ENCODE data around the gene CUX1. TPM values are rescaled to one million over a fixed set of nuclear protein-coding genes. Genes with fewer than 3 reads are reported as not detected.

CUX1 gene
- polyA plus RNA-seq, 1 donor = 43.6 TPM

DNA sequence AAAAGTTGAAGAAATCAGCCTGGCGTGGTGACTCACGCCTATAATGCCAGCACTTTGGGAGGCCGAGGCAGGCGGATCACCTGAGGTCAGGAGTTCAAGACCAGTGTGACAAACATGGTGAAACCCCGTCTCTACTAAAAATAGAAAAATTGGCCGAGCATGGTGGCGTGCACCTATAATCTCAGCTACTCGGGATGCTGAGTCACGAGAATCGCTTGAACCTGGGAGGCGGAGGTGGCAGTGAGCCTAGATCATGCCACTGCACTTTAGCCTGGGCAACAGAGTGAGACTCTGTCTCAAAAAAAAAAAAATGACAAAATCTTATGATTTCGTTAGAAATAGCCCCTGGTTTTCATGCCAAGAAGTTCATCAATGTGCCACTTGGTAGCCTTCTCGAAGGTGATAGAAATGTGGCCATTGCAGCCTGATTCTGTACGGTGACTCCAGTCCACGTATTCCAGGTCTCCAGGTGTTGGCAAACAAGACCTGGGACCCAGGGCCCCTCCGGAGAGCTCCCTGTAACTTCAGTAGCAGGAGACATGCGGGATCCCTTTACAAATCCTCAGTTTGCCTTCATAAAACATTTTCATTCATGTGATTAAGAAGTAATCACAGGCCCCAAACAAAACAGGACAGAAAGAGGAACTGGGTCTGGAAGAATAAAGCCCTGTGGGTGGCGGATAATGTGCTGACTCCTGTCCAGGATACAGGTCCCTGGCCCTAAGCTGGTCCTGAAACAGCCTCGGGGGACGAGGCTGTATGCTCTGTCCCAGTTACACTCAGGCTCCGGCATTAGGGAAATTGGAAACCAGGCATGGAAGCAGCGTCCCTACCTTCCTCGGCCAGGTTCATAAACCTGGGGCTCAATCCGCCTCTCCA, 262.0 kb downstream of the CUX1 start:
- DNase-seq = no peak

DNA sequence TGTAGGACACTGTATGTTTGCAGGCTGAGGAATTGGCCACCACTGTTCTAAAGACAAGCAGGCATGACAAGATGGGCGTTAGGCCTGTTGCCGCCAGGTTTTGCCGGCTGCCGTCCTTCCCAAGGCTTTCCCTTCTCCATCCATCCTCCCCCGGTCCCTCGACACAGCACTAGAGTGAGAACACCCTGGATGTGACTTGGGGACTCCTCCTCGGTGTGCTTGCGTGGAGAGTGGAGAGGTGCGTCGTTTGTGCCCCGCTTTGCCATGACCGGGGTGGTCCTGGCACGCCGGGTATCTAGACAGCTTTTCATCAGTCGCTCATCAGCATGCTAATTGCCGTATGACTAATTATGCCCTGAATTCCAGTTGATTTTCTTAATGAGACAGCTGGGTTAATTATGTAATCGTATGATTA, 262.6 kb downstream of the CUX1 start:
- no peak for DNase-seq

DNA sequence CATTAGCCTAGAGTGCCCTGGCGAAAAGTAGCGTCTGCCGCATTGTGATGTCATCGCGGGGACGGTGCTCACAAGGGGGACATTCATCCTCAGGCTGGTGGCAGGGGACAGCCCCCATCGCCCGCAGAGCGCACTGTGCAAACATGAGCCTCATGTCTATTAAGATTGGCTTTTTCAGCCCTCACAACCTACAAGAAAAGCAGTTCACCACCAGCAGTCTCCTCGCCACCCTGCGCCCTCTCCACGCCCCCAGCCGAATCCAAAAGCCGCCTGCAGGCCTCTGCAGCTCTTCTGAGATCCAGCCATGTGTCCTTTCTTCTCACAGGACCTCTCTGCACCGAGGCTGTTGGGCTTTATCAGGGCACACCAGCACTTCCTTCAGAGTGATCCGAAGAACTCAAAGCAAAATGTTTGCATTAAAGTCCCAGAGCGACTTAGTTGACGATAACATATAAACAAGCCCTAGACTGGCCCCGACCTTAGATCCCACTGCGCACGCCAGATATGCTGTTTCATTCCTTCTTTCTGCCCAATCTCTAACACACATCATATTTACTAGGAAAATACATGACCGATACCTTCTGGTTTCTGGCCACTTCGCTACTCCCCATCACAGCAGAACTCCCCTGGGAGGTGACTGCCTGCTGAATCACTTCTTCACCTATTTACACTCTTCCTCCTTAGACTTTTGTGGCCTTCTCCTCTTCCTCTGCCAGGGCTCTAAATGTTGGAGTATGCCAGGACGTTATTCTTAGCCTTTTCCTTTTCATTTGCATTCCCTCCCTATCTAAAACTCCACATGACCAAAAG, 263.2 kb downstream of the CUX1 start:
- no peak for DNase-seq

DNA sequence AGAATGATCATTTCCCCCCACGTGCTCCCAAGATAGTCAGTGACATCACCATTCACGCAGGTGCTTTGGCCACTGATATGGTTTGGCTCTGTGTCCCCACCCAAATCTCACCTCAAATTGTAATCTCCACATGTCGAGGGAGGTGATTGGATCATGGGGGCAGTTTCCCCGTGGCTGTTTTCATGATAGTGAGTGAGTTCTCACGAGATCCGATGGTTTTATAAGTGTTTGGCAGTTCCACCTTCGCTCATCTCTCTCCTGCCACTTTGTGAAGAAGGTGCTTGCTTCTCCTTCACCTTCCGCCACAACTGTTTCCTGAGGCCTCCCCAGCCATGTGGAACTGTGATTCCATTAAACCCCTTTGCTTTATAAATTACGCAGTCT, 263.8 kb downstream of the CUX1 start:
- DNase-seq = no peak

DNA sequence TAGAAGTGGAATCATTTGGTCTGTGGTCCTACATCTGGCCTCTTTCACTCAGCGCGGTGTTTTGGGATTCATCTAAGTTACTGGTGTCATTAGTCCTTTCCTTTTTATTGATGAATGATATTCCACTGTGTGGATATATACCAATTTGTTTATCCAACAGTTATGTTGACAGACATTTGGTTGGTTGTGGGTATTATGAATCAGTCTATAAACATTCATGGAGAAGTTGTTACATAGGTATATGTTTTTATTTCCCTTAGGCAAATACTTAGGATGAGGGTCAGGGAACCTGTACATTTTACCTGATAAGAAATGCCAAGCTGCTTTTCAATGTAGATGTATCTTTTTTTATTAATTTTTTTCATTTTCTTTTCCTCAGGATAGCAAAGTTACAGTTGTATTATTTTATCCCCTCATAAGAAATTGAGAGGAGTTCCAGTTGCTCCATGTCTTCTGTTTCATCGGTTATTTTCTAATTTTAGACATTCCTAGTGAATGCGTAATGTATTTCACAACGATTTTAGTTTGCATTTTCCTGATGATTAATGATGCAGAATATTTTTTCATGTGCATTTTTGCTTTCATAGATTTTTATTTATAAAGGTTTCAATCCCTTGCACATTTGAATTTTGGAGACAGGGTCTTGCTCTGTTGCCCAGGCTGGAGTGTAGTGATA, 265.4 kb downstream of the CUX1 start:
- DNase-seq = no peak

GRCh38 chr7:102085218-102085772, 267.9 kb downstream of the CUX1 start:
- no peak for DNase-seq

DNA sequence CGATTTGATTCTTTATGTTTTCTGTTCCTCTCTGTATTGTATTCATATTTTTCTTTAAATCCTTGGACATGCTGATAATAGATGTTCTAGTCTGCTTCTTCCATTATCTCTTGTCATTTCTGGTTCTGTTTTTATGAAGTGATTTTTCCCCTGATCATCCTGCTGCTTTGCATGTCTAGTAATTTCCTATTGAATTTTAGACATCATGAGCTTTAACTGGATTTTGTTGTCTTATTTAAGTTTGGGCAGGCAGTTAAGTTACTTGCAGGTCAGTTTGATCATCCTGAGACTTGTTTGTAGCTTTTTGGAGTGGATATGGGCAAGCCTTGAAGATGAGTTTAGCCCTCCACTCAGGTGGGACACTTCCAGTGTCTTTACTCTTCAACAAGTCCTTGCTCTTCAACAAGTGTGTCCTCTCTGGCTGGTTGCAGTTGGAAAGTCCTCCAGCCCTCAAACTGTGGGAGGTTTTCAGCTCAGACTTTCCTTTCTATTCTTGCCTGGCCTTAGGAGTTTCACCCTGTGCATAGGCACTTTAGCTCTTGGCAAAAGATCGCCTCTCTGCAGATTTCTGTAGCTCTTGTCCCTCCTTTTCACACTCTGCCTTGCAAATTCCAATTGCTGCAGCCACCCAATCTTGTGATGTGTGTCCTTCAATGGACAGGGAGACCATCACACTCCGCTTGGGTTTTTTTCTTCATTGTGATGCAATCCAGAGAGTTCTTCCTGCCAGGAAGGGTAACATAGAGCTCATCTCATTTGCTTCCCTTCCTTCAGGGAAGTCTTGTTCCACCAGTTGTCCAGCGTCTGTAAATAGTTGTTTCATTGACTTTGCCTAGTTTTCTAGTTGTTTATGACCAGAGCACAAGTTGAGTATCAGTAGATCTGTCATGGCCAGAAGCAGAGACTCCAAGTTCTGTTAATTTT, 272.0 kb downstream of the CUX1 start:
- no peak for DNase-seq

- DNase-seq = no peak
Measured at GRCh38 chr7:102093599-102094315, 276.3 kb downstream of the CUX1 start.

- no peak for DNase-seq
Measured at GRCh38 chr7:102094316-102094650, 276.9 kb downstream of the CUX1 start.

- no peak for DNase-seq
Measured at GRCh38 chr7:102095321-102096011, 278.0 kb downstream of the CUX1 start.

DNA sequence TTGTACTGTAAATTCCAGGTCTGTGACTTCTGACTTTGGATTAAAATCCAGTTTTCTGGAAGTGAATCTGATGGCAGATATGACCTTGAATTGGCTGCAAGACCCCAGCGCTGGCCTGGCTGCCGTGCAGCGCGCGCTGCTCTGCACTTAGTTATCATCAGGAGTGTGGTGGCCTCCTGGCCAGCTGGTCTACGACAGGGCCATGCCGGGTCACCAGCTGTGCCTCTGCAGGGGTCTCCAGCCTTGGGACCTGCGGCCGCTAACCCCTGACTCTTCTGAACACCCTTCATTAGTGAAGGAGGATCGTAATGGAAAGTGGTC, 278.5 kb downstream of the CUX1 start:
- DNase-seq = no peak

DNA sequence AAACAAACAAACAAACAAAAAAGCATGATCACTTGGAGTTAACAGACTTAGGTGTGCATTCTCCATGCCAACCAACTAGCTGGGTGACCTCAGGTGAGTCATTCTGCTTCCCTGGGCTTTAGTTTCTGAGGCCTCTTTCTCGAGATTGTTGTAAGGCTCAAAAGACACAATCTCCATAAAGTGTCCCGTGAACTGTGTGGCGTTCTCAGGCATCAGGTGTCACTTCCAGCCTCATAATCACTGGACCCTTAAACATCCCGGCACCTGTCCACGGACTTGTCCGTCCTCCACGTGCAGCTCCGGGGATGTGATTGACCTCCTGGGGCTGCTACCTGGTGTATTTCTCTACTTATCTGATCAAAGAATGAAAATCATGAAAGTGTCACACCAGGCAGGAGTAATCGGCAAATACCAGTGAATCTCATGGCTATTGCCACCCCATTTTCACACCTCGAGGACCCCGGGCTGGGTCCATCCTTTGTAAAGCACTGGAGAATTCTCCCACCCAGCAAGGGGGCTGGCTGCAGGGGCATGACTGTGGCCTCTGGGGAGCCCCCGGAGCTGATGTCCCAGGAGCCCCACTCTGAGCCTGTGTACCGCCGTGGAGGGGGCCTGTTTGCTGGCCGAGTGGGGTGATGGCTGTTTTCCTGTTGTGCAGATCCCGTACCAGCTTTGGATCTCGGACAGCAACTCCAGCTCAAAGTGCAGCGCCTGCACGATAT, 279.4 kb downstream of the CUX1 start:
- DNase-seq = no peak

- DNase-seq = no peak
Measured at GRCh38 chr7:102097601-102098161, 280.3 kb downstream of the CUX1 start.

DNA sequence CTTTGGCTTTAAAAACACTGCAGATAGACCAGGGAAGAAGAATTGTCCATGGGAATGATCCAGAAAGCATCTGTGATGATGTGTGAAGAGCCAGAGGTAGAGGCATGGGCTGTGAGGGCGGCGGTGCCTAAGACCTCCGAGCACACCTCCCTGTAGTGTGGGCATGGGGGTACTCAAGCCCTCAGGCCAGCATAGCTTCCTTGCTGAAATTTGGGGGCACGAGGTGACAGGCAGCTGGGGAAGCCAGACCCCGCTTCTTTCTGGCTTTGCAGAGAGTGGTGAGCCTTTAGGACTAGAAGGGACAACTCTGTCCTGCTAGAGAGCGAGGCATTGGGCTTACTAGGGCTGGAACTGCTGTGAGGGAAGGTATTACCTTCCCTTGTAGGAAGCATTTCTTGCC, 281.6 kb downstream of the CUX1 start:
- DNase-seq = no peak

DNA sequence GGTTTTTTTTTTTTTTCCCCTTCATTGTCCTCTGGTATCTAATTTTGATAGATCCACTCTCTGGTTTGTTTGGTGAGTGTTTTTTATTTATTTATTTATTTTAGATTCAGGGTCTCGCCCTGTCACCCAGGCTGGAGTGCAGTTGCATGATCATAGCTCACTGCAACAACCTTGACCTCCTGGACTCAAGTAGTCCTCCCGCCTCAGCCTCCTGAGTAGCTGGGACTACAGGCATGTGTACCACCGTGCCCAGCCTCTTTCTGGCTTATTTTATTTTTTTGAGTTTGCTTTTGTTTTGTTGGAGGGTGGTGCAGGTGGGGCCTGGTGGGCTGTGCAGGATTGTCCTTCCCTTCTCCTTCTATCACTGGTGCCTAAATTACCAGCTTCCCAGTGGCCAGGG, 282.0 kb downstream of the CUX1 start:
- no peak for DNase-seq

GRCh38 chr7:102101111-102101551, 283.7 kb downstream of the CUX1 start:
- no peak for DNase-seq

DNA sequence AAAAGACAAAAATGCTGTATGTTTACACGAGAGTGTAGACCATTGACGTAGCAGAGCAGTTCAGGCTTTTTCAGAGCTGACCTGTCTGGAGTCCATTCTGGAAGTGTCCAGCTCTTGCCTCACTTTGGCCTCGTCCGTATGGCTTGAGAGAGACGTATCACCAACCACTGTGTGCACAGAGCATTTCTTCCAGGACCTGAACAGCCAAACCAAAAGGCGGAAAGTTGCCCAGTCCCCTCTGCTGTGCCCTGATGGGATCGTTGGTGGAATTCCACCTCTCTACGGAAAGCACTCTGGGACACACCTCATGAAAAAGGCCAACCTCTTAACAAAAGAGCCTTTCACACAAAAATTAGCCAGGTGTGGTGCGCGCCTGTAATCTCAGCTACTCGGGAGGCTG, 284.5 kb downstream of the CUX1 start:
- DNase-seq = no peak

- no peak for DNase-seq
Measured at GRCh38 chr7:102103027-102103372, 285.6 kb downstream of the CUX1 start.

- DNase-seq = no peak
Measured at GRCh38 chr7:102104245-102104644, 286.8 kb downstream of the CUX1 start.

DNA sequence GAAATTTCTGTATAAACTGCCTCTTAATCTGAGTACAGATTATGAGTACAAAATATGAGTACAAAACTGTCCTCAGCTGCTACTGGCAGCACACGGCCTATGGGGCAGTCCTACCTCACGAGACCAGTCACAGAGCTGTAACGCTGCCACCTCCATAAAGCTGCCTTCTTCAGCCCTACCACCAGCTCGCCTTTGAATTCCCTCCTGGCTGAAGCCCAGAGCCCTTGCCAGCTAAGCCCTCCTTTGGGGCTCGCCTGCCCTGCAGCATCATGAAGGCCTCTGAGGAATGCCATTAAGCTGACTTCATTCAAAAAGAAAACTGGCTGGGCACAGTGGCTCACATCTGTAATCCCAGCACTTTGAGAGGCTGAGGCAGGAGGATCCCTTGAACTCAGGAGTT, 289.2 kb downstream of the CUX1 start:
- no peak for DNase-seq
